Limb (tissue), 2 donors: ENCODE measurements around the gene ACSM2A.
"Not testable (repeated sequence)": the region's sequence is repeated elsewhere in the genome, so short reads cannot be mapped to it uniquely, and the experiment has no call there.

Experiments used
- DNase-seq, 2 donors: peaks; one replicate each; pipeline ENCODE4 v3.0.0-alpha.2; 2016; ENCODE audit errors: extremely low spot score in 2 of 2

ACSM2A gene

DNA sequence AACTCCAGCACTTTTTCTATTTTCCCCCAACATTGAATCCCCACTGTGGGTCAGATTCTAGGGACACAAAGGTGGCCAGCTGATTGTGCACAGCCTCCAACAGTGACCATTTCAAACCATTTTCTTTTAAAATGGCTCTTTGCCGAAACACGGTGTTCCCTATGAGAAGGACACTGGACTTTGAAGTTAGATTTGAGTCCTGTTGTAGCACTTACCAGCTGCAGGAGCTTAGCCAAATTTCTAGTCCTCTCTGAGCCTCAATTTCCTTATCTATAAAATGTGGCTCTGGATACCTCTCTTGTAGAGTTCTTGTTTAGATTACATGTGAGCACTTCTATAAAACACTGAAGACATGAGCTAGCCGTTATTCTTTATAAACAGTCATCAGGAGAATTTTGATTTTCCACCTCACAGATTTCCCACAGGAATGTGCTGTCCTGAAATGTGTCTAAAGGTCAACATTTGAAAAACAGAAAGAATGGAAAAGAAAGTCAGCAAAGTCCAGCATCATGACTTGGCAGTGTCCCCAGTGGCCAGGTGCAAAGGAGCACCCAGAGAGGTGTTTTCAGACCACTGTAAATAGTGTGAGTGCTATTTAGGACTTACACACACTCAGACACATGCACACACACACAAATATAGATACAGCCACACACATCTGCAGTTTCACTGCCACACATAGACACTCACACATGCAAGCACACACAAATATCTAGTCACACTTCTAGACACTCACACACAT lies 4.5 kb upstream of the ACSM2A start:
- not testable (repeated sequence) for DNase-seq

DNA sequence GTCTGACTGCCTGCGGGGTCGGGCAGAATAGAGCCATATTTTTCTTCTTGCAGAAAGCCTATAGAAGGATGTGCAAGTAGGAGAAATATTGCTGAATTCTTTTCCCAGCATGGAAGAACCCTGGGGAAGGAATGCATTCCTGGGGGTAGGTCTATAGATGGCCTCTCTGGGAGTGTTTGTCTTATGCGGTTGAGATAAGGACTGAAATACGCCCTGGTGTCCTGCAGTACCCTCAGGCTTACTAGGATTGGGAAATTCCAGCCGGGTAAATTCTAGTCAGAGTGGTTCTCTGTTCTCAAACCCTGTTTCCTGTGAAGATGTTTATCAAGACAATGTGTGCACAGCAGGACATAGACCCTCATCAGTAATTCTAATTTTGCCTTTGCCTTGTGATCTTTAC lies 2.3 kb downstream of the ACSM2A start:
- not testable (repeated sequence) for DNase-seq

DNA sequence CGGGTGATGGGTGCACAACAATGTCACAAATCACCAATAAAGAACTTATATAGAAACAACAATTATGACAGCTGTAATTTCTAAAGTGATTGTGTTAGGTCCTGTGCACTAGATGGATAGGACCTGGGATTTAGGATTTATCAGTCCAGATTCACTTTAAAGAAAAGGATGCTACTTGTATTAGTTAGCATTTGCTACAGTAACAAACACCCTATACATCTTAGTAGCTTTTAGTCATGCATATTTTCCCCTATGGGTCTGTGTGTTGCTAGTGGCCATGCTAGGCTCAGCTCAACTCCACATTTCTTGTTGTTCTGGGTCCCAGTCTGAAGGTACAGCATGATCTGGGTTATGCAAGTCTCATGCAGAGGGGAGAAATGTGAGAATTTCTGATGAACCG lies 7.9 kb downstream of the ACSM2A start:
- DNase-seq: not testable (repeated sequence)

DNA sequence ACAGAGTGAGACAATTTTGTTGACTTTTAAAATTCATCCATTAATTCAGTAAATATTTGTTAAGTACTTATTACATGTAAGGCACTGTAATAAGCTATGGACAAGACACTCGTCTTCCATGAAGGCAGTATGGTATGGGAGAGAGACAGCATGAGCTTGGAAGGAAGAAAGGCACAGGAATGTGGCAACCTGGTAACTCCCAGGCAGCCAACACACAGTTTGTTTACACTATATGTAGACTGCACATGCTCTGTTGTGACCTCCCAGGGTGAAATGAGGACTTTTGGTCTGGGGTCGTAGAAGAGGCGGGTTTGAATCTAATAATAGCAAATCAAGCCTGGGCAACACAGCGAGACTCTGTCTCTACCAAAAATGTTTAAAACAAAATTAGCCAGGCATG lies 9.0 kb downstream of the ACSM2A start:
- DNase-seq: not testable (repeated sequence)

DNA sequence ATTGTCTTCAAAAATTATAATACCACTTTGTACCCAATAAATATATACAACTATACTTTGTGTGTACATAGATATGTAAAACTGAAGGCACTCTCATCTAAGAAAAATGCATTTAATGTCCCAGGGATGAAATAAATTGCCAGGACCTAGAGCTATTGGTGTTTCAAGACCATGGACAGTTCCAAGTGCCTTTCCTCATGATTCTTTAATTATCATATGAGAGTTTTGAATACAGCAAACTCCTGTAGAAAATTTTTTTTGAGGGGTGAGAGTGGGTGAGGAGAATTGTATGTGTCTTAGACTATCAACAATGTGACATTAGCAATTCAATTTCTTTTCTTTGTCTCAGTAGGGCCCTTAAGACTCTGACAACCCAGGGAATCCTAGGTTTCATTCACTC lies 17.6 kb downstream of the ACSM2A start:
- DNase-seq: not testable (repeated sequence)

DNA sequence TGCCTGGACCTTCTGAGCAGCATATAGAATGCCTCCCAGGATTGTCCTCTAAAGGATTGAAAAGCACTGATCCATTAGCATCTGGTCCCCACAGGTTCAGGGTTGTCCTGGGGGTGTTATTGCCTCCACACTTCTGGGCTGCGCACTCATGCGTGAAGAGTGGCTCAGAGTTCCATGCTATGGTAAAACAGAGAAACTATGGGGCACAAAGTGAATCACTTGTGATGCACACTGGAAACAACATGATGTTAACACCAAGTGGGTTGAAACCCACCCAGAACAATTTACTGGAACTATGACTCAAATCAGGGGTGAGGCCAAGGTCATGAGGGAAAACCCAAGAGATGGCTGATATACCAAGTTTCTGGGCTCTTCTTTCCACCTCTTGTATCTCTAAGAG lies 18.6 kb downstream of the ACSM2A start:
- not testable (repeated sequence) for DNase-seq

DNA sequence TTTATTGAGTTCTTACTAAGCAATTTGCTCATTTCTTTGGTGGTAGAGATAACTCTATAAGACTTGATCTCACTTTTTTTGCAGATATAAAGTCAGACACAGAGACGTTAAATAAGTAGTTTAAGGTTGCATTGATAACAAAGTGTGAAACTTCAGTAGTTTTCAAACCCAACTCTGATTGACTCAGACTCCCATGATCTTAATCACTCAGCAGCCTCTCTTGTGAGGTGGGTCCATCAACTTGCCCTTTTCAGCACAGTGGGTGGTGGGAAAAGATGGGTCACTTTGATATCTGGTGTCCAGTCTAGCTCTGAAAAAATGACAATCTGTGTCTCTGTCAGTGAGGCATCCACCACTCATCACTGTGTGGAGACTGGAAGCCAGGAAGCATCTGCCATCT lies 19.4 kb downstream of the ACSM2A start:
- DNase-seq: not testable (repeated sequence)

DNA sequence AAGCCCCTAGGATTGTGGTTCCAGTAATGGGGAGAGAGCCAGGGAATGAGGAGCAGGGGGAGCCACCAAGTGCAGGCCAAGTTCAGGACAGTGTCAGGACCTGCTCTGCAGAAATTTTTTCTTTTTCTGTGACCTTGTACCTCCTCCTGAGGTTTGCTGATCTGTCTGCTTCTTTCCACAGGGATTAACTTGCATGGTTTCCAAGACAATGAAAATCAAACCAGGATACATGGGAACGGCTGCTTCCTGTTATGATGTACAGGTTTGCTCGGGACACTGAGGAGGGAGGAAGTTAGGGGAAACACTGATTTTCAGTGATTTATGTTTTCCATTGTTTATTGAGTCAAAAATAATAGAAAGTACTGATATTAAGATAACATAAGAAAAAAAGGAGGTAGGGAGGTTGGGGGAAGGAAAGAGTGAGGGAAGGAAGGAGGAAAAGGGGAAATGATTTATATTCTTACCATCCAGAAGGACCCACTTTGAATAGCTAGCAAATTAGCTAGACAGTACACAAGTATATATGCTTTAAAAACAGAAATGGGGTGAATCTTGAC lies 25.9 kb downstream of the ACSM2A start:
- not testable (repeated sequence) for DNase-seq

DNA sequence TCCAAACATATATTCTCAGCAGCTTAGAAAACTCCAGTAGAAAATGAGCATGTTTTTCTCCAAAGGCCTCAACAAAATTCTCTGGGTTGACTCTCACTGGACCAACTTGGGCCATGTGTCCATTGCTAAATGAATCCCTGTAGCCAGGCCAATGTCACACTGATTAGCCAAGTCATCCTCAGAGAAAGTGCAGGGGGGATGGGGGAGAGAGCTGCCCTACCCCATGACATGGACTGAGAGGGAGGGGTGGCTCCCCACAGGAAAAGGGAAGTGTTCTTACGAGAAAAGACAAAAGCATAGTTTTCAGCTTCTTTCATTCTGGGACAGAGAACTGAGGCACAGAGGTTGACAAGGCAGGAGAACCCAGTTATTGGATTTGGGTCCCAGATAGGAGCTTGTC lies 32.7 kb downstream of the ACSM2A start:
- not testable (repeated sequence) for DNase-seq

DNA sequence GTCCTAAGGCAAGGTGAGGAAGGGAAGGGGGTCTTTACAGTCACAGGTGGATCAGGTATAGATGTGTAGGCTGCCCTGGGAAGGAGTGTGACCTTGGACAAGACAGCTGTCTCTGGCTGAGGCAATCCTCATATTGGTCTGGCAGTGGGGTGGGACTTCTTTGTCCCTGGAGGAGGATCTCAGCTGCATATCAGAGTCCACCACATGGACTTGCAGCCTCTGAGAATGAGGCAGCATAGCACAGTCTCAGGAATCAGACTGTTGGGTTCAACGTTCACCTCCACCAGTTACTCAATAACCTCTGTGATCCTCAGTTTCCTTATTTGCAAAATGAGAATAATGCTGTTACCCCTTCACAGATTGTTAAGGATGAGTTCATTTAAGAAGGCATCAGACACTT lies 33.4 kb downstream of the ACSM2A start:
- no peak for DNase-seq

DNA sequence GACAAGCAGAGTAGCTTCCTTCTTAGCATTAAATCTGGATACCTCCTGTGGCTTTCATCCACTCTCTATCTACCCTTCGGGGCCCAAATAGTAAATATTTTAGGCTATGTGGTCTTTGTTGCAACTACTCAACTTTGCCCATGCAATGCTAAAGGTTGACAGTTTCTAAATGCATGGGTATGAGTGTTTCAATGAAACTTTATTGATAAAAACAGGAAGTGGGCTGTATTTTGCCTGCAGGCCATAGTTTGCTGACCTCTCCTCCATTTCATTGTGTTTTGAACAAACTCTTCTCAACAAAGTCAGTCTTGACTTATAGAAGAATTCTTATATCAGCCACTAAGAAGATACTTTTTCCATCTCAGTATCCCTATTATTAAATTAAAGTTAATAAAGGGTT lies 34.1 kb downstream of the ACSM2A start:
- DNase-seq: no peak

DNA sequence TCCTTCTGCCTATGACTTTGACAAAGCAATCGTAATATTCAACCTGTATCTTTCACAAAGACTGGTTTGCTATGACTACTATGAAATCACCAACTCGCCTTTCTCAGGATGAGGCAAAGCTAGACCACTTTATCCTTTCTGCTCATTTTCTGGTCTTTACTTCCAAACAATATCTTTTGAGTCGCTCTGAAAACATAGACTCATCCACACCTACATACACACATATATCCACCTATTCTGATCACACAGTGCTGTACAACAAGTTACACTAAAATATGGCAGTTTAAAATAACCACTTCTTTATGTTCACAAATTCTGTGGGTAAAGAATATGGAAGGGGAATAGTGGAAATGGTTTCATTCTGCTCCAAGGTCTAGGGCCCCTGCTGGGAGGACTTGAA lies 39.7 kb downstream of the ACSM2A start:
- DNase-seq: not testable (repeated sequence)

DNA sequence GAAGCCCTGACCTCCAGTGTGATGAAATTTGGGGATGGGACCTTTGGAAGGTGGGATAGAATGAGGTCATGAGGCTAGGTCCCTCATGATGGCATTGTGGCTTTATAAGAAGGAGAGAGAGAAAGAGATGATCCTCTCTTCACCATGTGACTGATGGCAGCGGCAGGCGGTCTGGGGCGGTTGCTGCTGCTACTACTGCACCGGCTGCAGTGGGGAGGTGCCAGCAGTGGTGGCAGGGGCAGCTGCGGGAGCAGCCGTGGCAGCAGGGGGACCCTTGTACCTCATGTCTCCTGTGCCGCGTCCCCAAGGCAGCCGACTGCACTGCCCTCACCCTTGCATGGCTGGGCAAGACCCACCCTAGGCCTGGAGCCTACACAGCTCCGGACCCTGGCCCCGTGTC lies 40.1 kb downstream of the ACSM2A start:
- DNase-seq: not testable (repeated sequence)

DNA sequence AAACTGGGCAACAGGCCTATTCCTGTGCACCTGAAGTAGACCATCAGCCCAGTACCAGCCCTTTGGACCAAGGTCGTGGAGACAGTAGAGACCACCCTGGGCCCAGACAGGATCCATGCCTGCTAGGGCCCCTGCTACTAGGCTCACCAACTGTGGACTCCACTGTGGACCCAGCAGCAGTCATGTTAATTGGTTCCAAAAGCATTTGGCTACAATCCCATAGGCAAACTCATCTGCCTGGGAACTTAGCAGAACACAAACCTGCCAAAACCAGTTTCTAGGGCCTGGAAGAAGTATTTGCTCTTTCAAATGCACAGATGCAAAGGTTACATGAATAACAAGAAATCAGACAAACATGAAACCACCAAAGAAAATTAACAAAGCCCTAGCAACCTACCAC lies 53.1 kb downstream of the ACSM2A start:
- no peak for DNase-seq

DNA sequence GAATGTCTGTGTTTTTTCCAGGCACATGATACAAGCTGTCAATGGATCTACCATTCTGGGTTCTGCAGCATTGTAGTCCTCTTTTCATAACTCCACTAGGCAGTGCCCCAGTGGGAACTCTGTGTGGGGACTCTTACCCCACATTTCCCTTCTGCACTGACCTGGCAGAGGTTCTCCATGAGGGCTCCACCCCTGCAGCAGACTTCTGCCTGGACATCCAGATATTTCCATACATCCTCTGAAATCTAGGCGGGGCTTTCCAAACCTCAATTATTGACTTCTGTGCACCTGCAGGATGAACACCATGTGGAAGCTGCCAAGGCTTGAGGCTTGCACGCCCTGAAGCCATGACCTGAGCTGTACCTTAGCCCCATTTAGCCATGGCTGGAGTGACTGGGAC lies 56.0 kb downstream of the ACSM2A start:
- DNase-seq: no peak

DNA sequence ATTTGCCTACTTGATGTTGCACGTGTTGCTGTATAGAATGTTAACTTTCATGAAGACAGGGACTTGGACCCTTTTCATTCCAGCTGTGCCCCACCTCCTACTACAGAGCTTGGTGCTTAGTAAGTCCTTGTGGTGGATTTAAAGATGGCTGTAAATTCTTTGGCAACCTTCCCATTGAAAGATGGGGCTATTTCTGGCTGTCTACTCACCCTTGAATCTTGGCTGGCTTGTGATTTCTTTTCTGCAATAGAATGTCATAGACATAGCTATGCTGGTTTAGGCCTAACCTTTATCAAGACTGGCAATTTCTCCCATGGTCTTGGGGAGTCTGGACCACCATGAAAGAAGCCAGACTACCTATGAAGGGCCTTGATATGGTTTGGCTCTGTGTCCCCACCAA lies 59.0 kb downstream of the ACSM2A start:
- DNase-seq: no peak

DNA sequence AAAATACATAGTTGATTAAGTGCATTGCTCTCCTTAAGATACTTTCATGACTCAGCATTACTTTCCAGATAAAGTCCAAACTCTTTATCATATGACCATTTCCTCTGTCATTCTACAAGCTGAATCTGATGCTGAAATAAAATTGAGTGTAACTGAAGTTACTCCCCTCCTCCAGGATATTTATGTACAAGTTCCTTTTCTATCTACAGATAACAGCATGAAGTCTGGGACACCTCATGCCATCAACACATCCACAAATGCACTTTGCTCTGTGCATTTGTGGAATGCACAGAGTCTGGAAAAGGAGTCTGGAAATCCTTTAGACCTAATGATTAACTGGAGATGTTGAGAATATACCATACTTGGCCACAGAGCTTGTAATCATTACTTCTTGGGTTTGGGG lies 64.4 kb downstream of the ACSM2A start:
- no peak for DNase-seq

DNA sequence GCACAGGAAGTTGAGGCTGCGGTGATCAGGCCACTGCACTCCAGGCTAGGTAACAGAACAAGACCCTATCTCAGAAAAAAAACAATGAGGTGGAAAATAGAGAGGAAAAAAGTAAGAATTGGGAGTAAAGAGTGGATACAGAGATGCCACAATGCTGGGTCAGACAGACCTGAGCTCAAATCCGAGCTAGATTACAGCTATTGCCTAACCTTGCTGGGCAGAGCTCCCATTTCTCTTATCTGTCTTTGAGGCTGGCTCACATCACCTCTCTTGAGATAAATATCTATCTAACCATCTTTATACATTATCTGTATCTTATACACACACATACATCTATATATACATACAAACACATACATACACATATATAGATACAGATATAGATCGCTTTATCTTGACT lies 65.8 kb downstream of the ACSM2A start:
- no peak for DNase-seq

DNA sequence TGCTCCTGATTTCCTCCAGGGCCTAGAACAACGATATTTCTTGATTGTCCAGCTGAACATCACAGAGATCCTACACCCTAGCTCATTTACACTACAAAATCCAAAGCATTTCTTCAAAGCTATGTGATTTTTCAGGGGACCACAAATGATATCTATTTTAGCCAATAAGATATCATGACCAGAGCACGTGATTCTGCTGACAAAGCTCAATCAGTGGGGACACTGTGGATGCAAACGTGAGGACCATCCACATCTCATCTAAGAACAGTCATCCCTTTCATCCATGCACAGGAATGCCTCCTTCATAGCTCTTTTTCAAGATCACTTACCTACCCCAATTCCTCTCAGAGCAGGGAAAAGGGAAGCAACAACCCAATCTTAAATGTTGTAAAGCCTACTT lies 67.9 kb downstream of the ACSM2A start:
- no peak for DNase-seq

DNA sequence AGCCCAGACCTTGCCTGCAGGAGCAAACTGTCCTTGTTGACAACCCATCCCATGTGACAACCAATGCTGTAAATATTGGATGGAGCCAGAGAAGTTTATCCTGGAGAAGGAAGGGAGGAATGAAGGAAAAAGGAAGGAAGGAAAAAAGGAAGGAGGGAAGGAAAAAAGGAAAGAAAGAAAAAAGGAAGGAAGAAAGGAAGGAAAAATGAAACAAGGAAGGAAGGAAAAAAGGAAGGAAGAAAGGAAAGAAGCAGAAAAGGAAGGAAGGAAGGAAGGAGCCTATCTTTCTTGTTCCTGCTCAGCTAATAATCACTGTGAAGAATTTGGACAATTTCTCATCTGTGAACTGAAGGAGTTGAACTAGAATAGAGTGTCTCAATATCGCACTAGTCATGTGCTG lies 68.8 kb downstream of the ACSM2A start:
- no peak for DNase-seq

DNA sequence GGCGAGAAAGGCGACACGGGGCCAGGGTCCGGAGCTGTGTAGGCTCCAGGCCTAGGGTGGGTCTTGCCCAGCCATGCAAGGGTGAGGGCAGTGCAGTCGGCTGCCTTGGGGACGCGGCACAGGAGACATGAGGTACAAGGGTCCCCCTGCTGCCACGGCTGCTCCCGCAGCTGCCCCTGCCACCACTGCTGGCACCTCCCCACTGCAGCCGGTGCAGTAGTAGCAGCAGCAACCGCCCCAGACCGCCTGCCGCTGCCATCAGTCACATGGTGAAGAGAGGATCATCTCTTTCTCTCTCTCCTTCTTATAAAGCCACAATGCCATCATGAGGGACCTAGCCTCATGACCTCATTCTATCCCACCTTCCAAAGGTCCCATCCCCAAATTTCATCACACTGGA lies 80.5 kb downstream of the ACSM2A start:
- not testable (repeated sequence) for DNase-seq

DNA sequence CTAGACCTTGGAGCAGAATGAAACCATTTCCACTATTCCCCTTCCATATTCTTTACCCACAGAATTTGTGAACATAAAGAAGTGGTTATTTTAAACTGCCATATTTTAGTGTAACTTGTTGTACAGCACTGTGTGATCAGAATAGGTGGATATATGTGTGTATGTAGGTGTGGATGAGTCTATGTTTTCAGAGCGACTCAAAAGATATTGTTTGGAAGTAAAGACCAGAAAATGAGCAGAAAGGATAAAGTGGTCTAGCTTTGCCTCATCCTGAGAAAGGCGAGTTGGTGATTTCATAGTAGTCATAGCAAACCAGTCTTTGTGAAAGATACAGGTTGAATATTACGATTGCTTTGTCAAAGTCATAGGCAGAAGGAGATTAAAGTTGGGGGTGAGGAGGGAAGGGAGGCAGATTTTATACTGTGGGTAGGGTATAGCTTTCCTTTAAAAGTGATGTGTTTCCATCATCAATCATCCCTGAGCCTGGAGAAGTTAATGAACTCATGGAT lies 81.0 kb downstream of the ACSM2A start:
- not testable (repeated sequence) for DNase-seq

DNA sequence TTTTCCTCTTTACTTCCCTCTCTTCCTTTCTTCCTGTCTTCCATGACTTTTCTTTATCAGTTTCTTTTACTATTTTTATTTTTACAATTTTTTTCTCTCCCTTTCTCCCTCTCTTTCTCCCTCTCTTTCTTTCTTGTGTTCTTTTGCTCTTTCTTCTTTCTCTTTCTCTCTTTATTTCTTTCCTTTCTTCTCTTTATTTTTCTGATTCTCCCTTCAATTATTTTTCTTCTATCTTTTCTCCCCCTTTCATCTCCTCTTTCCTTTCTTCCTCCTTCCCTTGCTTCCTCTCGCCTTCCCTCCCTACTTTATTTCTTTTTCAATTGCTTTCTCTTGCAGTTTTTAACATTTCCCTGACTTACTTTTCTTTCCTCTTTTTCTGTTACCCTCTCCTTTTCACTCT lies 85.3 kb downstream of the ACSM2A start:
- DNase-seq: not testable (repeated sequence)
